Left ventricle myocardium superior (tissue), 1 donor: Measurements from ENCODE around the gene KRTAP4-1. TPM values are rescaled to one million over a fixed set of nuclear protein-coding genes. Genes with fewer than 3 reads are reported as not detected.
"Not testable (repeated sequence)": the region's sequence is repeated elsewhere in the genome, so short reads cannot be mapped to it uniquely, and the experiment has no call there.

Source experiments
- ATAC-seq: fragments of 200-7000 bp; cut with Tn5 transposase; one replicate; pipeline ENCODE4 v1.9.1; 2020; ENCODE audit warnings: mild to moderate bottlenecking, moderate library complexity
- DNase-seq: peaks from one replicate; pipeline ENCODE4 v3.0.0-alpha.2; 2020
- intact Hi-C: fragments of 100-400 bp; cut with micrococcal nuclease; formaldehyde crosslinking; loops from one replicate; pipeline ENCODE4 v1.11.0; 2022
- total RNA-seq: library from RNA; stranded (reverse); fragmentation: NEBNext Ultra II Directional; extraction: Animal tissue kit (Norgen Biotek cat#: 25700); gene quantifications from one replicate; pipeline ENCODE4 v1.2.1, GENCODE V29; 2021
- donor health status: DM: no; HTN: yes; CAD: no; lungs with severe emphysema.

Gene KRTAP4-1
- total RNA-seq, 1 donor from 2014 or later = not detected

DNA sequence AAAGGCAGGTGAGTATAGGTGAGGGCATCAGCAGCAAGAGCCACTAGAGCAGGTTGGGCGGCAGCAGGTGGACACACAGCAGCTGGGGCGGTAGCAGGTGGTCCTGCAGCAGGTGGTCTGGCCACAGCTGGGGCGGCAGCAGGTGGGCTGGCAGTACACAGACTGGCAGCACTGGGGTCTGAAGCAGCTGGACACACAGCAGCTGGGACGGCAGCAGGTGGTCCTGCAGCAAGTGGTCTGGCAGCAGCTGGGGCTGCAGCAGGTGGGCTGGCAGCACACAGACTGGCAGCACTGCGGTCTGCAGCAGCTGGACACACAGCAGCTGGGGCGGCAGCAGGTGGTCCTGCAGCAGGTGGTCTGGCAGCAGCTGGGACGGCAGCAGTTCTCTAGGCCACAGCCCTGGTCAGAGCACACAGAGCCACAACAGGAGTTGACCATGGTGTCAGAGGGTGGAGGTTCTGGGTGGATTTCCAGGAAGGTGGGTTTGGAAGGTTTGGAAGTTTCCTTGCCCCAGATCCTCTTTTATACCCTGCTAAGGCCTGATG is 6.9 kb downstream of the KRTAP4-1 start, which contains the start of gene KRTAP4-2:
Gene KRTAP4-2, minus strand, starts transcription at position 495 of the 545 bp plus-strand sequence. Its CDS starts 57 bp downstream, at position 438.
- DNase-seq (no peak), ATAC-seq (no peak)
- intact Hi-C loops = no loop called here

DNA sequence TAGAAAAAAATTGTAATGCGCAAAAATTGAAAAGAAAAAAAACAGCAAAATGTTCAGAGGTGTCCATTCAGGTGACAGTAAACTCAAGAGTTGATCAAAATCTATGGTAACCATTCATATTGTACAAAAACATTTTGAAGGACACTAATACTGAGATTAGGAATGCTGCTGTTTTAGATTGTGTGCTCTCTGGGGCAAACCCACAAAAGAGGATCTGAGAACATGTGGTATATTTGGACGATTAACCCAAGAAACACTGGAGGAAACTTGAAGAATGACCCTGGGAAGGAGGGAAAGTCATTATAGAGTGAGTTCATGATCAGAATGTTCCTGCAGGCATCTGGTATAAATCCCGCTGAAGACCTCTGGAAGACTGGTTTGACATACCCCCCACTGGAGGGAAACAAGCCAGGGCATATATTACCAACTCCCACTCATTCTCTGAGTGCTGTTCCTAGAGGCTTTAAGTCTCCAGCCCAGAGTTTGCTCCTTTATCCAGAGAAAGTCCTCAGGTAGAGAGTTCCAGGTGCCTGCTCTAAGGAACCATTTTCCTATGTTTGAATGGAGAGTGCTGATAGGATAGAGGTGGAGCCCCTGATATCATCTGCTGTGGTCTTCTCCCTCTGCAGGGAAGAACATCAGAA is 7.8 kb downstream of the KRTAP4-1 start:
- no peak for DNase-seq
- ATAC-seq = no peak
- intact Hi-C loops = no loop called here

DNA sequence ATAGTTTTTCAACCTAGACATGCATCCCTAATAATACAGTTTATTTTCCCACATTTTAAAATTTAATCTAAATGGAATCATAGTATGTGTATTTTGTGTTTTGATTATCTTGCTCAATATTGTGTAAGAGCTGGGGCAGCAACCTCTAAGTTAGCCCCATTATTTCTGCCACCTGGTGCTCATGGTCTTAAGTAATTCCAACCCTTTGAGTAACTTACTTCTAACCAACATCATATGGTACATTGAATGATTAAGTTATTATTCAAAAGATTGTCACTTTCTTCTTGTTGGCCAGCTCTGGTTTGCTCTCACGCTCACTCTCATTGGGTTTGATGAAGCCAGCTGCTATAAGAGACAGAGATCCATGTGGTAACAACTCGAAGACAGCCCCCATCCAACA is 12.8 kb downstream of the KRTAP4-1 start:
- no peak for ATAC-seq
- intact Hi-C loops = no loop called here
- no peak for DNase-seq

DNA sequence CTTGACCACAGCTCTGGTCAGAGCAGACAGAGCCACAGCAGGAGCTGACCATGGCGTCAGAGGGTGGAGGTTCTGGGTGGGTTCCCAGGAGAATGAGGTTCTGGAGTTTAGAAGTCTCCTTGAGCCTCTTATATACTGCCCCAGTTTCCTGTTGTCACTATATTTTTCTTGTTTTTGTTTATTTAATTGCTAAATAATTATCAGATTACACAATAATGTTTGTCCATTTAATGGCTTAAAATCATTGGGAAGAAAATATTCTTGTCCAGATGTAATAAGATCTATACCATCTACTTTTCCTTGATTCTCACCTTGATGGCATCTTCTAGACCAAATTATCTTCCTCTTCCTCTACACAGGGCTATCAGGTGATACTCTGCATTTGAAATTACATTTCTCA is 16.6 kb downstream of the KRTAP4-1 start, which contains the start of gene KRTAP4-3:
Gene KRTAP4-3, minus strand, starts transcription at position 101 of the 400 bp plus-strand sequence. Its CDS starts 49 bp downstream, at position 52.
- DNase-seq (no peak), ATAC-seq (no peak)
- intact Hi-C loops = no loop called here

DNA sequence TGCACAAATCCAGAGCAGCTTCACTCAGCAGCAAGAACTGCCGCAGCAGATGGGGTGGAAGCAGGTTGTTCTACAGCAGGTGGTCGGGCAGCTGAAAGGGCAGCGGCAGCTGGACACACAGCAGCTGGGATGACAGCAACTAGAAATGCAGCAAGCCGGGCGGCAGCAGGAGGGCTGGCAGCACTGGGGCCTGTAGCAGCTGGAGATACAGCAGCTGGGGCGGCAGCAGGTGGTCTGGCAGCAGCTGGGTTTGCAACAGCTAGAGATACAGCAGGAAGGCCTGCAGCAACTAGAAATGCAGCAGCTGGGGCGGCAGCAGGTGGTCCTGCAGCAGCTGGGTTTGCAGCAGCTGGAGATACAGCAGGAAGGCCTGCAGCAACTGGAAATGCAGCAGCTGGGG is 17.1 kb downstream of the KRTAP4-1 start:
- DNase-seq = no peak
- intact Hi-C loops = no loop called here
- no peak for ATAC-seq

DNA sequence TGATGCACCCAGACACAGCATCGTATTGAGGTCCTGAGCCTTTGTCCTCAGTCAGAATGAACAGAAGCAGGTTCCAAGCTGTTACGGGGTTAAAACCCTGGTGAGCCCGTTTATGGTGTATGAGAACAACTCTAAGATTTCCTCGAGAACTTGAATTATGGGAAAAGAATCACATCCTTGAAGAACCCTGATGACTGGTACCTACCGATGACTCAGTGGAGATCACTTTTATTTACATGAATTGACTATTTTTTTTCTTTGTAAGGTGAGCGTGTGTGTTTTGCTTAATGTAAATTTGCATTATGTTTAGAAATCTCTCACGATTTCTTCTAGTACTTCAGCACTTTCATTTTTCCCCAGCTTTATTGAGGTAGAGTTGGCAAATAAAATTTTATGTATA is 20.9 kb downstream of the KRTAP4-1 start:
- intact Hi-C loops = no loop called here
- ATAC-seq = no peak
- no peak for DNase-seq

DNA sequence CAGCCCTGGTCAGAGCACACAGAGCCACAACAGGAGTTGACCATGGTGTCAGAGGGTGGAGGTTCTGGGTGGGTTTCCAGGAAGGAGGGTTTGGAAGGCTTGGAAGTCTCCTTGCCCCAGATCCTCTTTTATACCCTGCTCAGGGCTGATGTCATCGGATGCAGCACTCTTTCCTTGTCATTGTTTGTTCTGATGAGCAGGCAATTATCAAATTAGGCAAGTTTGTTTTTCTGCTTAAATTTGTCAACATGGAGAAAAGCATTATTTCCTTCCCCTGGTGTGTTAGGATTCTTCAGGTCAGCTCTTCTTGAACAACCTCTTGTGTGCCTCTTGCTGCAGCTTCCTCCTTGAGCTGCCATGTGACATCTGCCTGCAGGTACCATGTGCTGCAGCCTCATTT is 24.1 kb downstream of the KRTAP4-1 start, which contains the start of gene KRTAP4-4:
Gene KRTAP4-4, minus strand, starts transcription at position 101 of the 400 bp plus-strand sequence. Its CDS starts 57 bp downstream, at position 44.
- ATAC-seq = no peak
- DNase-seq = no peak
- intact Hi-C loops = no loop called here

DNA sequence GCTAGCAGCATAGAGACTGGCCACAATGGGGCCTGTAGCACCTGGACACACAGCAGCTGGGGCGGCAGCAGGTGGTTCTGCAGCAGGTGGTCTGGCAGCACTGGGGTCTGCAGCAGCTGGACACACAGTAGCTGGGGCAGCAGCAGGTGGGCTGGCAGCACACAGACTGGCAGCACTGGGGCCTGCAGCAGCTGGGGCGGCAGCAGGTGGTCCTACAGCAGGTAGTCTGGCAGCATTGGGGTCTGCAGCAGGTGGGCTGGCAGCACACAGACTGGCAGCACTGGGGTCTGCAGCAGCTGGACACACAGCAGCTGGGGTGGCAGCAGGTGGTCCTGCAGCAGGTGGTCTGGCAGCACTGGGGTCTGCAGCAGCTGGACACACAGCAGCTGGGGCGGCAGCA is 24.5 kb downstream of the KRTAP4-1 start:
- intact Hi-C loops, DNase-seq, ATAC-seq: not testable (repeated sequence)

DNA sequence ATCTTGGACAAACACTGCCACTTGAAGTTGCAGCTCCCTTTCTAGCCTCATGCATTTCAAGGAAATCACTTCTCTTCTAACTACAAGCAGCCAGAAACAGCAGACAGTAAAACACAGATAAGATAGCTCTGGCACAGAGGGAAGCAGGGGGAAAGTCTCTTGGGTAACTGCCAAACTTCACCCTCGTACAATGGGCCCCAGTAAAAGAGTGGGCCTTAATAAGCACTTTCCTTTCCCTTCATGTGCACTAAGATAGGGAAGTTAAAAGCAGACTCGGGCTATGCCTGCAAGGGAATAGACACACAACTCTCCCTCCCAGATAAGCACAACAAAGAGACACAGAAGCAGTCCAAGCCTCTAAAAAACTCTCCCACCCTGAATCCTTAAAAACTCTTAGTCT is 30.9 kb downstream of the KRTAP4-1 start:
- intact Hi-C loops = no loop called here
- DNase-seq (no peak), ATAC-seq (no peak)

DNA sequence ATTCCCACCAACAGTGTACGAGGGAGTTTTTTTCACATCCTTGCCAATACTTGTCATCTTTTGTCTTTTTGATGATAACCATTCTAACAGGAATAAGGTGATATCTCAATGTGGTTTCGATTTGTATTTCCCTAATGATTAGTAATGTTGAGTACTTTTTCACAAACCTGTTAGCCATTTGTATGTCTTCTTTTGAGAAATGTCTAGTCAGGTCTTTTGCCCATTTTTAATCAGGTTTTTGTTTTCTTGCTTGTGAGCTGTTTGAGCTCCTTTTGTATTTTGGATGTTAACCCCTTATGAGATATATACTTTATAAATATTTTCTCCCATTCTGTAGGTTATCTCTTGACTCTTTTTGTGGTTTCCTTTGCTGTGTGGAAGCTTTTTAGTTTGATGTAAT is 33.2 kb downstream of the KRTAP4-1 start:
- intact Hi-C loops = no loop called here
- ATAC-seq = no peak

DNA sequence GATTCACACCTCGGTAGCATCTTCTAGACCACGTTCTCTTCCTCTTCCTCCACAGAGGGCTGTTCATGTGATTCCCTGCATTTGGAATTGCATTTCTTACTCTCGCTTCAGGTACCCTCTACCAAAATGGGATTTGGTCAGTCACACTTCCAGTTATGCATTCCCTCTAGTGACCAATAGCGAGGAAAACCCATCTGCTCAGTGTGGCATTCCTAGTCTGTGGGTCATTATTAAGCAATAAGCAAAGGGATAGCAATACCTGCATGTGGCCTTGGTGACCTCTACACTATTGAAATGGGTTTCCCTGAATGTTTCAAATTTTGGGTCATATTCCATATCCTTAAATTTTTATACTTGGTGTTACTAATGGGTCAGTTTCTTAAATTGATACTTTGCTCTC is 34.7 kb downstream of the KRTAP4-1 start:
- no peak for DNase-seq
- intact Hi-C loops = no loop called here
- ATAC-seq = no peak

More for the DNA sequence above, 33.2 kb downstream of the KRTAP4-1 start:
- DNase-seq = no peak

DNA sequence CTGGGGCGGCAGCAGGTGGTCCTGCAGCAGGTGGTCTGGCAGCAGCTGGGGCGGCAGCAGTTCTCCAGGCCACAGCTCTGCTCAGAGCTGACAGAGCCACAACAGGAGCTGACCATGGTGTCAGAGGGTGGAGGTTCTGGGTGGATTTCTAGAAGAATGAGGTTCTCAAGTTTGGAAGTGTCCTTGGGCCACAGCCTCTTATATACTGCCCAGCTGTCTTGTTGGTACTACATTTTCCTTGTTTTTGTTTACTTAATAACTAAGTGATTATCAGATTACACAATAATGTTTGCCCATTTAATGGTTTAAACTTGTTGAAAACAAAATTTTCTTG is 35.1 kb downstream of the KRTAP4-1 start, which contains the start of gene KRTAP4-5:
Gene KRTAP4-5, minus strand, starts transcription at position 174 of the 334 bp plus-strand sequence. Its CDS starts 58 bp downstream, at position 116.
- no peak for ATAC-seq
- intact Hi-C loops = no loop called here

DNA sequence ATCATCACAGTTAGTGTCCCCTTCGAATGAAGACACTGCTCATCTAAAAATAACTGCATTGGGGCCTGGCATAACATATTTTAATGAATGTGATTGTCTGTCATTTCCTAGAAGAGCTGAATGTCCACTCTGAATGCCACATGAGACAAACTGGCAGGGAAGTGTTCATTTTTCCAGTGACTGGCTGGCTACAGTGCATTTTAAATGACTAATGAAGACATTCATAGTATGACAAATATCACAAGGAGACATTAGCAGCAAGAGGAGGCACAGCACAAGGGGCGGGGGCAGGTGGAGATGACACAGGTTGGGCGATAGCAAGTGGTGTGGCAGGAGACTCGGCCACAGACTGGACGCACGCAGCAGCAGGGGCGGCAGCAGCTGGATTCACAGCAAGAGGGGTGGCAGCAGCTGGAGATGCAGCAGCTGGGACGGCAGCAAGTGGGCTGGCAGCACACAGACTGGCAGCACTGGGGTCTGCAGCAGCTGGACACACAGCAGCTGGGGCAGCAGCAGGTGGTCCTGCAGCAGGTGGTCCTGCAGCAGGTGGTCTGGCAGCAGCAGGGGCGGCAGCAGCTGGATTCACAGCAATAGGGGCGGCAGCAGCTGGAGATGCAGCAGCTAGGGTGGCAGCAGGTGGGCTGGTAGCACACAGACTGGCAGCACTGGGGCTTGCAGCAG is 35.6 kb downstream of the KRTAP4-1 start:
- DNase-seq, ATAC-seq, intact Hi-C loops: not testable (repeated sequence)

More for the DNA sequence above, 35.1 kb downstream of the KRTAP4-1 start, which contains the start of gene KRTAP4-5:
- DNase-seq = no peak

DNA sequence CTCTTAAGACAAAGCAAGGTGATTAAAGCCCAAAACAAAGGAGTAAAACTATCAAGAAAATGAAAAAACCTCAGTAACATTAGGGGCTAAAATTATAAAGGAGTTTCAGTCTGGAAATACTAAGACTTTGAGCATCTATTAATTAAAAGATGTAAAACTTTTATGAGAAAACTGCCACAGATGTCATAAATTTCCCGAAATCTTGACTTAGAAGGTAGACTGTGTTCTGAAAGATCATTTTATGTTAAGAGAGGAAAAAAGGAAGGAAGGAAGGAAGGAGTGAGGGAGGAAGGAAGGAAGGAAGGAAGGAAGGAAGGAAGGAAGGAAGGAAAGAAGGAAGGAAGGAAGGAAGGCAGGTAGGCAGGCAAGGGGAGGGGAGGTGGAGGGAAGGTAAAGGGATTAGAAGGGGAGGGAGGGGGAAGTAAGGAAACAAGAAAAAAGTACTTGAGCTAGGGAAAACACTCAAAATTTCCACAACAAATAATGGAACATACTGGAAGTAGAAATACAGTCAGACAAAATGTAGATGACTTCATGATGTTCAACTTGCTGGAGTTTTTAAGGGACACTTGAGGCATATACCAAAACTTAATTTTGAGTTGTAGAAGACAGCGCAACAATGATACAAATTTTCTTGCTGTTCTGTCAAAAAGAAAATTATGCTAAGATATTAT is 37.0 kb downstream of the KRTAP4-1 start:
- DNase-seq = no peak
- ATAC-seq = no peak
- intact Hi-C loops = no loop called here

DNA sequence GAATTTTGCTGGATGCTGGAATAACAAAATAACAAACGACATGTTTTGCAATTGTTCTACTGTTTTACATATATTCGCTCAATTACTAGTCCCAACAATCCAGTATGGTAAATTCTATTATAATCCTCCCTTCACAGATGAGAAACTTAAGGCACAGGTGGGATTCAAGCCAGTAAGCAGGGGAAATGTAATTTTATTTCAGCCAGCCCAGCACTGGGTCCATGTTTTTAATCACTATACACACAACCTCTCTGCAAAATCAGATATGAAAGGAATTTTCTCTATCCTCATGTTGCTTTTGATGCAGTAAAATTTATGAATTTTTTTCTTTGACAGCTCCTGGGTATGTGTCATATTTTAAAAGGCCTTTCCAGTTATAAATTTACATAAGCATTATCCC is 39.5 kb downstream of the KRTAP4-1 start:
- intact Hi-C loops = no loop called here
- no peak for ATAC-seq

DNA sequence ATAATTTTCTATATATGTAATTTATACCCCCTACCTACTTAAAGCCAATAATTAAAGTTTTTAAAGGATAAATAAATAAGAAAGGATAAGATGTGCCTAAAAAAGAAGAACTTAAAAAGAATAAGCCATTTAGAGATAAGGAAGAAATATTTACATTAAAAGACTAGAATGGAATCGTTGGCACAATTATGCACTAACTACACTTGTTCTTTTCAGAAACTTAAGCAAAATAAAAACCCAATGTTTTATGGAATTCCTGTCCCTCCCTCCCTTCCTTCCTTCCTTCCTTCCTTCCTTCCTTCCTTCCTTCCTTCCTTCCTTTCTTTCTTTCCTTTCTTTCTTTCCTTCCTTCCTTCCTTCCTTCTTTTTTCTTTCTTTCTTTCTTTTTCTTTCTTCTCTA is 39.9 kb downstream of the KRTAP4-1 start:
- intact Hi-C loops = no loop called here
- no peak for DNase-seq
- no peak for ATAC-seq

More for the DNA sequence above, 39.5 kb downstream of the KRTAP4-1 start:
- DNase-seq = no peak

DNA sequence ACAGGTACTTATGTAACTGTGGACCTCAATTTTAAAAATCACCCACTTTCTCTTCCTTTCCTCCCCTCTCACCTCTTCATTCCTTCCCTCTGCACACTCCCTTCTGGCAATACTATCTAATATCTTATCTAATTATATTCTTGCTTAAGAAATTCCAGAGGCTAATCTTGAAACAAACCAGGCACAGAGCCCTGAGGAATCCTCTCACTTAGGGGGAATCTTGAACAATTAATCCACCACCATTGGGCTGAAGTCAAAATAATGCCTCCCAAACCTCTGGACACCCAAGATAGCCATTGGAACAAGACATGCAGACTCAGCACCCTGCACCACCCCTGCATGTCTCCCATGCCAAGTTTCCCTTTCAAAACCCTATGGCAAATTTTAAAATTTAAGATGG is 43.4 kb downstream of the KRTAP4-1 start:
- ATAC-seq (no peak), DNase-seq (no peak)
- intact Hi-C loops = no loop called here

DNA sequence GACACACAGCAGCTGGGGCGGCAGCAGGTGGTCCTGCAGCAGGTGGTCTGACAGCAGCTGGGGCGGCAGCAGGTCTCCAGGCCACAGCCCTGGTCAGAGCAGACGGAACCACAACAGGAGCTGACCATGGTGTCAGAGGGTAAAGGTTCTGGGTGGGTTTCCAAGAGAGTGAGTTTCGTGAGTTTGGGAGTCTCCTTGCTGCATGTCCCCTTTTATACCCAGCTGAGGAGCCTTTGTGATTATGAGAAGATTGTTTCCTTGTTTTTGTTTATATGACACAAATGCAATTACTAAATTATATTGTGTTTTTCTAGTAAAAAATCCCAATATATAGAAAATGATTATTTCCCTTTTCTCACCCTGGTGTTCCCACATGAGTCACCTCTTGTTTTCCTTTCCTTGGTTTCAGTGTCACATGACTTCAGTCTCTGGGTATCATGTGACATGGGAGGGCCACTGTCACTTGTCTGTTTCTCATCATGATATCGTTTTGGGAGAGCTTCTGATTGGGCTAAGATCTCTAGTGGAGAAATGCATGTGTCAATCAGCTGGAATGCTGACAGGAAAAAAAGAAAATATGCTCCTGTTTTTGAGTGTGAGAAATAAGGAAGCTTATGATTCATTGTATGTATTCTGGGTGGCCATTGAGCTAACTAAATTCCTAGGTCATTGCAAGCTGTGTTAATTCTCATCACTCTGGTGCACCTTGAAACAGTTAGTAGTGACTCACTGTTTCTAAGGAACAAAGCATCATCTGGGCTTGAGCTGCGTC is 44.2 kb downstream of the KRTAP4-1 start, which contains the start of gene KRTAP4-6:
Gene KRTAP4-6, minus strand, starts transcription at position 185 of the 772 bp plus-strand sequence. Its CDS starts 57 bp downstream, at position 128.
- intact Hi-C loops = no loop called here
- DNase-seq (no peak), ATAC-seq (no peak)

DNA sequence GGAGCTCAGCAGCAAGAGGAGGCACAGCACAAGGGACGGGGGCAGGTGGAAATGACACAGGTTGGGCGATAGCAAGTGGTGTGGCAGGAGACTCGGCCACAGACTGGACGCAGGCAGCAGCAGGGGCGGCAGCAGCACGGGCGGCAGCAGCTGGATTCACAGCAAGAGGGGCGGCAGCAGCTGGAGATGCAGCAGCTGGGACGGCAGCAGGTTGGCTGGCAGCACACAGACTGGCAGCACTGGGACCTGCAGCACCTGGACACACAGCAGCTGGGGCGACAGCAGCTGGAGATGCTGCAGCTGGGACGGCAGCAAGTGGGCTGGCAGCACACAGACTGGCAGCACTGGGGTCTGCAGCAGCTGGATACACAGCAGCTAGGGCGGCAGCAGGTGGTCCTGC is 44.8 kb downstream of the KRTAP4-1 start:
- DNase-seq, ATAC-seq, intact Hi-C loops: not testable (repeated sequence)
